Stimulated activated CD4-positive, alpha-beta T cell treated with anti-CD3 and anti-CD28 coated beads, Interleukin-1b, Interleukin-23, amount 100 ng/mL, for 1 hour (primary cell): ENCODE measurements around the gene CASTOR1.

ENCODE experiments used
- DNase-seq, 2 donors: peaks; one replicate each; pipeline ENCODE4 v3.0.0-alpha.2; 2020; ENCODE audit warnings: low read depth in 2 of 2

The CASTOR1 gene

DNA sequence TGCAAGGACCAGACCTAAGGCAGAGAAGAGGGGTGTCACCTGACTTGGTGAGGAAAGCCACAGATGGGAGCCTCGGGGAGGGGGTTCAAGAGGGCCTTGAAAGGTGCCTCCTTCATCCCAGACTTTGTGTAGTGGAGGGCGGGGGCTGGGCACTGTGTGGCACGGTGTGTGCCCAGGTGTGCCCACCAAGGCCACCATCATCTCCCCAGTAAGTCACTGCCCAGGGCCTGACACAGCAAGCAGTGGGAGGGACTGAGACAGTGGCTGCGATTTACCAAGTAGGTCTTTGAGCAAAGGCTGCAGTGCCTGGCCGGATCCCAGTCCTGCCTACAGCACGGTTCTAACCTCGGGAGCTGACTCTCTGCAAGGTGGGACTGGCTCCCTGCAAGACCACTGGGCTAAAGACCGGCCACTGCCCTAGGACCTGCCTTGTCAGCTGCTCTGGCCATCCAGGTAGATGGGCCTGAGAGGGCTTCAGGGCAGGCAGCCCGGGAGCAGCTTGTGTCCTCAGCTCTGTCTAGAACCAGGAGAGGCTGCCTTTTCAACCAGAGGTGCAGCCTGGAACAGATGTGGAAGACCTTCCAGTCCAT lies 24.1 kb downstream of the CASTOR1 start:
- DNase-seq = no peak

DNA sequence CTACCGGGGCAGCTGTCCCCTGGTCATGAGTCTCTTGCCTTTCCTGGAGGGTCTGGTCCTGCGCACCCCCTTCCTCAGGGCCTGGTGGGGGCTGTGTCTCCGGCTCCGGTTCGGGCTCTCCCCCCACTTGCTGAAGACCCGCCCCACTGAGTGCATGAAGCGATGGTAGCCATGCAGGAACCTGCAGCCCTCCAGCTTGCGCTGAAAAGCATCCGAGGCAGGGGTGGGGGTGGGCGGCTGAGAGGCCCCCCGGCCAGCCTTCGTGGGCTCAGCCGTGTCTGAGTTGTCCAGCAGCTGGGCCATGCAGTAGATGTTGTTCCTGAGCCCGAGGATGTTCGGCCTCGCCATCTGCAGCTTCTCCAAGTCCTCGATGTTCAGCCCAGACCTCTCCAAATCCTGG lies 25.4 kb downstream of the CASTOR1 start:
- no peak for DNase-seq

DNA sequence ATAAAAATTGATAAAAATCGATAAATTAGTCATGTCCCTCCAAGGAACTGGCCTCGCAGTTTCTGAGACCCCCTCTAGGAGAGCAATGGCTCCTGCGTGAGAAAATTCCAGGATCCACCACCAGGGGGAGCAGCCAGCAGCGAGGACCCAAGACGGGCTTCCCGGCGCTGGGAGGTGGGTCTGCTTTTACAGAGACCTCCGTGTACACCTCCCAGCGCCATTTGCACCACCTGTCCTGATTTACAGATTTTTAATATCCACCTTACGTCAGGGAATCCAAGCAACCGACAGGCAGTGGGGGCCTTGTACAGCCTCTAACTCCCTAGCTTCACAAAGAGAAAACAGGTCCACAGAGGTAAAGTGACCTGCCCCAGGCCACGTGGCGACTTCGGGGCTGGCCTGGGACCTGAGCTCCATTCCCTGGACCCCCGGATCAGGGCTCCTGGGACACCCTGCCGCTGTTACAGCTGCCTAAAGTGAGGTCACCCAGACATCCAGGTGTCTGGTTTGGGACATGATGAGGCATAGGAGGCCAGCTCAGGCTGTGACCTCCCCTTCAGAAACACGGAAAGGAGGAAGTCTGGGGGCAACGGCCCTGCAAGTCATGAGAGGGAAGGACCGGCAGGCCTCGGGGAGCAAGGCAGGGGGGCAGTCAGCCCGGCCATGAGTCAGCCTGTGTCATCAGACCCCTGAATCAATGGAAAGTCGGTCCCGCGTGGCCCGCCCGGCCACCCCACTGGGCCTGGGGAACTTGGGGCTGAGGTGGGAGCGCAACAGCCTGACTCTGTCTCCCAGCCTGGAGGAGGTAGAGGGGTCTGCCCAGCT lies 26.2 kb downstream of the CASTOR1 start:
- DNase-seq = peak; percentile 56 to 82

DNA sequence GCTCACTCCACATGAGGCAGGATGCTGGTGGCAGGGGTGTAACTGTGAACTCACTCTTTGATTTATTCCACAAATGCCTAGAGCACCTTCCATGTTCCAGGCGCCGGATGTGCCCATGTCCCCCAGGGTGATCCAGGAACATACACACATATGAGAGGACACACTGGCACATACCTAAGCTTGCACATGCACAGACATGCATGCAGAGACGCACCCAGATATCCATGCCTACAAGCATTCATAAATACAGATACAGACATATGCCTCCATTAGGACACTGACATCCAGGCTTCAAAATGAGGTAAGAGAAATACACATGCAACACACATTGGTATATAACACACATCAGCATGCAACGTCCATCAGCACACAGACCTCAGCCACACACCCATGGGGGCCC lies 27.2 kb downstream of the CASTOR1 start:
- DNase-seq = no peak

DNA sequence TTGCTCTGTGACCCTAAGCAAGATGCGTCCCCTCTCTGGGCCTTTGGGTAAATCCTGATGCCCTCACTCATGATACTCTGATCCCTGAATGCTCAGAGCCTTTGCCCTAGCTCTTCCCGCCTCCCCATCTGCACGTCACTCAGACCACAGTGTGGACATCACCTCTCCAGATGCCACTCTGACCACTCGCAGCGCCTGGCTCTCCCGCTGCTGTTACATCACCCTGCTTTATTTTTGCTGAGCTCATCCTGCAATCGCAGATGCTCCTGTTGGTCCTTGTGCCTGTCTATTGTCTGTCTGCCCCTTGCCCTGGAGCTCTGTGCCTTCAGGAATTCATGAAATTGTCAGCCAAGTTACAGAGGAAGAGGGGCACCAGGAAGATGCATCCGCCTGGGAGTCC lies 28.2 kb downstream of the CASTOR1 start:
- no peak for DNase-seq

DNA sequence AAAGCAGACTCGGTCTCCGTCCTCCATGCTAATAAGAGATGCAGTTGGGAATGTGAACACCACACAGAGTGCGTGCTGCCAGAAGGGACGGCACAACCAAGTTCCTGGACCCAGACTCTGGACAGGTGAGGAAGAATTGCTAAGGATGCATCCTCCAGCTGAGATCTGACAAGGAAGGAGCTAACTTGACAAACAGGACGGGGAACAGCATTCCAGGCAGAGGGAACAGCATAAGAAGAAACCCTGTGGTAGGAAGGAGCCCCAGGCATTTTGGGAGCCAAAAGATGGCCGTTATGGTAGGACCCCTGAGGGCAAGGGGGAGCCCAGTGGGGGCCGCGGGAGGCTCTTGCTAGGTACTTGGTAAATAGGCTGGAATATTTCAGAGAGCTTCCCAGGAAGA lies 28.6 kb downstream of the CASTOR1 start:
- DNase-seq = no peak

DNA sequence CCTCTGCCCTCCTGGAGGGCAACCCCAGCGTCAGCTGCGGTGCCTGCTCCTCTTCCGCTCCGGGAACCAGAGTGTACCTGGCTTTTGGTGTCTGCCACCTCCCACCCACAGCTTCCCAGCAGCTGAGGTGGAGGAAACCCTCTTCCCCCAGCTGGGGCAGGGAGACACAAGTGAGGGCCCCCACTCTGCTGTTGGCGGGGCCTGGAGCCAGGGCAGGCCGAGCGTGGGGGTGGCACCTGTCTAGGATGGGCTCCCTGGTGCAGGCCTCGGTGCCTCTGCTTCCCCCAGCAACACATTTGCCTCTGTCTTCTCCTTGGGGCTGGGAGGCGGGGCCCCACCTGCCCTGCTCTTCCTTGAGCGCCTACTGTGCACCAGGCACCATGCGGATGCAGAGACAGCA lies 29.0 kb downstream of the CASTOR1 start:
- no peak for DNase-seq

DNA sequence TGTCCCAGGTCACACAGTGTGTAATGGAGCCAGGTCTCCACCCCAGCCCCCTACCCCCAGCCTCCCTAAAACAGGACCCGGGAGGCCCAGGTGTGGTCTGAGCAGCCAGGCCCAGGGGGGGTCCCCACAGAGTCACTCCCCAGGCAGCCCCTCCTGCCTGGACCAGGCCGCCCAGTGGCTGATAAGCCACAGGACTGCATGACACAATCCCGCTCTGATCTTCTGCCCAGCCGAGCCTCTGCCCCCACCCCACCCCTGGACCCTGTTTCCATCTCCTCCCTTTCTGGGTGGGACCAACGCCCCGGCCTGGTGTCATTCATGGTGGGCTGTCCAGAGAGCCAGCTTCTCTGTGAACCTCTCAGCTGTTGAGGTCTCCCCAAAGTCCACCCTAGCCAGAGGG lies 35.0 kb downstream of the CASTOR1 start:
- no peak for DNase-seq

DNA sequence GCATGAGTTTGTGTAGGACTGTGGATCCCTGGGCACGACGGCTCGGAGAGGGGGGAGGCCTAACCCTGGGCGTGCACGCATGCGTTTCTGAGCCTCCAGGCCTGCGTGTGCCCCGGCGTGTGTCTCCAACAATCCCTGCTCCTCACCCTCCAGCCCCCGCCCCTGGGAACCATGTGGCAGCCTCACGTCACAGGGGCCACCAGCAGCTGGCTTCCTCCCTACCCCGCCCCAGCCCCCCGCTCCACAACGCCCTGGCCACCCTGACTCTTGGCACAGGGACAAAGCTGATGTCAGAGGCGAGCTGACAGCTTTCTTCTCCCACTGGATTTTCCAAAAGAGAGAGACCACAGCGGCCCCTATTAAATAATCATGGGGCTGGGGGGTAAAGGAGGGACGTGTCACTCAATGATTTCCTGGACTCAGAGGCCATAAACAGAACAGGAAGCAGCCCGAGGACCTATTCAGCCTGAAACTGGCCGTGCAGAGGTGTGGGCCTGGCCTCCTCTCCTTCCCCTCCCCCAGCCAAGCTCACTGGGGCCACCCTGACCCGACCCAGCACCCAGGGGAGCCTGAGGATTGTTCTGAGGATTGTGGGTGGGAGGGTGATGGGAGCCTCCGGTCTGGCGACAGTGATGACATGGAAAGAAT lies 36.0 kb downstream of the CASTOR1 start:
- DNase-seq = no peak

DNA sequence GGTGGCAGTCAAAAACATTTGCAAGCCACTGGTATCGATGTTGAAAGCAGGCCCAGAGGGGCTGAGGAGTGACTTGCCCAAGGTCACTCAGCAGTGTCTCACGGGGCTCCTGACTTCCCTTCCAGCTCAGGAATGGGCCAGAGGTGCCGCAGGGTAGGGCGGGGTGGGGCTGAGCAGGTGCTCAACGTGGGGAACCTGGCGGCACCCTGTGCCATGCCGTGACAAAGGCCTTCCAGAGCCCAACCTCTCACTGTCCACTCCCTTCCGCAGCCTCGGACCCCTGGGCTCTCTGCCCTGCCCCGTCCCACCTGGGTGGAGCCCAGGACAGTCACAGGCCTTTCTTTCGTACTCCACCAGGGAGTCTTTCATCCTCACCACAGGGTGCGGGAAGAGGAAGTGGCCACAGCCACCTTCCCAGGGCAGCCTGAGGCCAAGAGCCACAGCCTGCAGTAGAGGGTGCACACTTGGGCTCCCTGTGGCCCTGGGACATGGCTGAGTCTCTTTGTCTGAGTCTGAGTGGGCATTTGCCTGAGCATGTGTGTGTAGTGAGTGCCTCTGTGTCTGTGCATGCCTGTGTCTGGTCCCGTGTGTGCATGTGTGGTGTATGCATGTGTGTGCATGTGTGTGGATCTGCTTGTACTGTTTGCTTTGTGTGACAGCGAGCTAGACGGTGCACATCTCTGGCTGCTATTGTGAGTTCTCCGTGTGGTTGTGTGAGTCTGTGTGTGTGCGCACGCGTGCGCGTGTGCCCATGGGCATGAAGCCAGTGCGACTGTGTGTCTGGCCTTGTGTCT lies 36.7 kb downstream of the CASTOR1 start:
- no peak for DNase-seq

DNA sequence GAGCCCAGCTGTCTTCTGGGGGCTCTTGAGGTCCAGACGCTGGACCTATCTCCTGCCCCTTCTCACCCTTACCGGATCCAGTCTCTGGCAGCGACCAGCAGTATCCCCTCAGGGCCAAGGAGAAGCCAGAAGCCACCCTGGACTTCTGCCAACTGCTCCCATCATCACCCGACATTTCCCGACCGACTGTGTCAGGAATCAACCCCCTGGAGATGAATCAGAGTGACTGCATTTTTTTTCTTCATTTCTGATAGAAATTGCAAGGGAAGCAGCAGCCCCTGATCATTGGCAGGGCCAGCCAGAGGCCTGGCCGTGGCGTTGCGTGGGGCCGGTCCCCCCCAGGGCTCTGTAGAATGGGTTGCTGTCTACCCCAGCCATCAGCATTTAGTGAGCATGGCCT lies 37.6 kb downstream of the CASTOR1 start:
- no peak for DNase-seq

DNA sequence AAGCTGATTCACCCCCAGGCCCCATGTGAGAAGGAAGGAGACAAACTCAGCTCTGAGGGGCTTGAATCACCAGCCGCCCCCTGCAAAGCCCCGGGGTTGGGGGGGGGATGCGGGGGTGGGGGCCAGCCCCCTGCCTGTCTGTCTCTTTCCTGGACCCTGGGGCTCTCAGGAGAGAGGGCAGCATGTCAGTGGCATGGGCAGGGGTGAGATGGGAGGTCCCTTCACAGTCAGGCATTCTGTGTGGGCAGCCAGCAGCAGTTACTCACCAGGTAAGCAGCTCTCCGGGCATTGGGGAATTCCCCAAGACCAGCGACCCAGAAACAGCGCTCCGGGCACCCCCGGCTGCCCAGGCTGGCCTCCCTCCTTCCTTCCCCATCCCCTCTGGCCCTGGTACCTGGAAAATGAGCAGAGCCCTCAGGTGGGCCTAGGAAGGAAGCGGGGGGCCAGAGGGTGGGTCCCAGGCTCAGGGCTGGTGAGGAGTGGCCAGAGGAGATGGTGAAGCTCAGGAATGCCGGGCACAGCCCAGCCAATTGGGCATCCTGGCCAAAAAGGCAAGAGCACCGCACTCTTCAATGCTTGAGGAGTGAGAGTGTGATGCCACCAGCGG lies 38.5 kb downstream of the CASTOR1 start:
- no peak for DNase-seq

DNA sequence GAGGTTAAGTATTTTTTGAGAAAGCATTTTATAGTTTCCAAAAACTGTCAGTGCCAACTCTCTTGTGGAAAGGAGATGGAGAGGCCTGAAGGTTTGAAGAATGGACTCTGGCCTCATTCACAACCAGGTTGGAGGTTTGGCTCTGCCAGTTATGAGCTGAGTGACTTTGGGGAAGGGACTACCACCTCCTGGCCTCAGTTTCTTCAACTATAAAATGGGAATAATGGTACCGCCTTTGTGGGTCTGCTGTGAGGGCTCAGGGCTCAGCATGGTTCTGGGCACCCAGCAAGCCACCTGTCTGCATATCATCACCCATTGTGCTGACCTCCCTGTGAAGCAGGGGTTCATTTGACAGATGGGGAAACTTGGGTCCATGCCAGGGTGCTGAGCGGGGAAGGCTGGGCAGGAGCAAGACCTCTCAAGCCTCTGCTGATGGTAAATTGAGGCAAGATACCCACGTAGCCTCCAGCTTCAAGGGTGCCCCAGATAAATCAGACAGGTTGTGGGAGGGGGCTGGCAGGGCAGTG lies 39.2 kb downstream of the CASTOR1 start:
- DNase-seq = no peak

DNA sequence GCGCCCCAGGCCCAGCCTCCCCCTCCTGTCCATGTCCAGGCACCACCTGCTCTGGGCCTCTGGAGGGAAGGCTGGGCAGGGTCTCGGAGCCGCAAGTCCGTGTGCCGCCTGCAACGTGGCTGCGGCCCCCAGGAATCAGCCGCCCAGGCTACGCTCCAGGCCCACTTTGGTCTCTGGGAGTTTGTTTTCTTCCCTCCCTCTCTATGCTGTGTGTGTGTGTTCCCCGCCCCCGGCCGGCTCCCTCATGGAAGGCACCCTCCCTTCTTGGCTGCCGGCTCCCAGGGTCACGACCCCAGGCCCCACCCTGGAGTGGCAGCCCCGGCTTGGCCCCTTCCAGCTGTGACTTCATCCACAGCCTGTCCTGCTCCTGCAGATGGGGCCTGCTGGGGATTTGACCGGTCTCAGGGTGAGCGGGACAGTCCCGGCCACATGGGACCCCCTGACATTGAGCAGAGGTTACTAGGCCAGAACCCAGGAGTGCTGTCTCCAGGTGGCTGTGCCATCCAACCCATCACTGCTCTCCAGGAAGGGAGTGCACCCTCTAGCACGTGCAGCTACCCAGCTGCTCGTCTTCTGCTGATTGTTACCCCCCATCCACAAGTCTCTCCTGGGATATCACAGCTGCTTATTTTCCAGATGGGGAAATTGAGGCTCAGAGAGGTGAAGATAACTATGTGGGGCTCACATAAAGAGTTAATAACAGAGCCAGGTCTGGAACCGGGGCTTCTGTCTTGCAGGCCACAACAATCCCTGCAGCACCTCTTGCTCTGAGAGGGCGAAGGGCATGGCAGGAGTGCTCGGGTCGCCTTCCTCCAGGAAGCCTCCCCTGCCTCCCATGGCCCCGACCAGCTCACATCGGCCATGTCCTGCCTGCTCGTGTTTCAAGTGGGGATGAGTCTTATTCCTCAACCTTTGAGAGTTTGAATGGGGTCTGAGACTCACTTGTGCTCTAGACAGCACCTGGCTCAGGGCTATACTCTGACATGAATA lies 40.0 kb downstream of the CASTOR1 start:
- no peak for DNase-seq

DNA sequence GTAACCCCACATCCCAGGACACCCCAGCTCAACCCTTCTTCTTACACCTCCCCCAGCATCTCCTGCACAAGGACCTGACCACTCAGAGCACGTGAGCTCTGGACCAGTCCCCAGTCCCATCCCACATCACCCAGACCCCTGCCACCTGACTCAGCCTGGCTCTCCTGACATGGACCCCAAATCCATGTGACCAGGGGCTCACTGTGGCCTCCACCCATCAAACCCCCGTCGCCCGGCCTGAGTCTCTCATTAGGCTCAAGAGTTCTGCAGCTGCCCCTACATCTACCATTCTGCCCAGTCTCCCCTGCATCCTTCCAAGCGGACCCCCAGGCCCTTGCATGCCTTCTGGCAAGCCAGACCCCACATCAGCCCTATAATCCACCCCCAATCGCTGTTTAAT lies 40.8 kb downstream of the CASTOR1 start:
- DNase-seq = no peak

DNA sequence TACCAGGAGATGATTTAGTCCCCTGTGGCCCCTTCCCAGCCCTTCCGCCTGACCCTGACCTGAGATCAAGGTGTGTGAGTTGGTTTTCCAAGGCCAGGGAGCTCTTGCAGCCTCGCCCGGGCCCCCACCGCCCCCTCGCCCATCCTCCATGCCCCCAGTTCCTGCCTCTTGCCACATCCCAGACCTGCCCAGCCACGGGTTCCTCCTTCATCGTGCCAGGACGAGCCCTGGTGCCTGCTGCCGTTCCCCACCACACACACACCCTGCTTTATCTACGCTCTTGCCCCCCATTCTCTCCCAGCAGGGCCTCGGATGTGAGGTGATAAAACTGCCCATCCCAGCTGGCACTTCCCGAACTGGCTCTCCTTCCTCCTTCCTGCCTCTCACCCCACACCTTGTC lies 41.3 kb downstream of the CASTOR1 start:
- no peak for DNase-seq

DNA sequence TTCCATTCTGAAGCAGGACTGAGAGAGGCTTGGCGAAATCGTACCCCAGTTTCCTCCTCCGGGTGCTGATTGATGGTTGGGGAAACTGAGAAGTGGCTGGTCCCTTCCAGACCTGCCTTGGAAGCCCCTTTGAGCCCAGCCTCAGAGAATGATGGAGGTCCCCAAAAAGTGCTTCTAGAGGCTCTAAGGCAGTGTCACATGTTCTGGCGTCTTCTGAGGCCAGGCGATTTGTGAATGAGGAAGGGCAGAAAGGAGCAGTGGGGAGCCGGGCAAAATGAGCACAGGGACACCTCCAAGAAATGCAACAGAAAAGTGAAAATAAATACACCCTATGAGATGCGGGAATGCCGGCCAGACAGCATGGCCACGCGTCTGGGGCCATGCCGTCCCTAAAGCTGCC lies 41.7 kb downstream of the CASTOR1 start:
- no peak for DNase-seq

DNA sequence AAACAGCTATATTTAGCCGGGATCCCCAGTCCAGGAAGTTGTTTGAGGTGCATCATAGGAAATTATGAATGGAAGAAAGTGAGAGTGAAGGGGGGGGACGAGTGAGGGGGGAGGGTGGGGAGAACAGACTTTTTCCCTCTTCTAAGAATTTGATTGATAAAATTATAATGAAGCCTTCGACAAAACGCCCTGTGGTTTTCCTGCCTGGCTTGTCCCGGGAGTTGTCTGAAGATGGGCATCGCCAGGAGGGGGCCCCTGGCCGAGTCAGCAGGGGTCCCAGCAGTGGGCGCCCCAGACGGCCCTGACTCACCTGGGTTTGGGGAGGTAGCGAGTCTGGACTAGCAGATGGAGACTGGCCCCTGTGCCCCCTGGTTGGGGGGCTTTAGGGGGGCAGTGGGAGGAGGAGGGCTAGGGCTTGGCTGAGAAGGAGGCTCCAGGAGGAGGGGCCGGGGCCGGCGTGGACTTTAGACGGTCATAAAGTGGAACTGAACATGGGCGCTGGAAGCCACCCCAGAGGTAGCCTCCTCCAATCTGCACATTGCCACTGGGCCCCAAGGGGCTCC lies 42.4 kb downstream of the CASTOR1 start:
- DNase-seq = no peak

DNA sequence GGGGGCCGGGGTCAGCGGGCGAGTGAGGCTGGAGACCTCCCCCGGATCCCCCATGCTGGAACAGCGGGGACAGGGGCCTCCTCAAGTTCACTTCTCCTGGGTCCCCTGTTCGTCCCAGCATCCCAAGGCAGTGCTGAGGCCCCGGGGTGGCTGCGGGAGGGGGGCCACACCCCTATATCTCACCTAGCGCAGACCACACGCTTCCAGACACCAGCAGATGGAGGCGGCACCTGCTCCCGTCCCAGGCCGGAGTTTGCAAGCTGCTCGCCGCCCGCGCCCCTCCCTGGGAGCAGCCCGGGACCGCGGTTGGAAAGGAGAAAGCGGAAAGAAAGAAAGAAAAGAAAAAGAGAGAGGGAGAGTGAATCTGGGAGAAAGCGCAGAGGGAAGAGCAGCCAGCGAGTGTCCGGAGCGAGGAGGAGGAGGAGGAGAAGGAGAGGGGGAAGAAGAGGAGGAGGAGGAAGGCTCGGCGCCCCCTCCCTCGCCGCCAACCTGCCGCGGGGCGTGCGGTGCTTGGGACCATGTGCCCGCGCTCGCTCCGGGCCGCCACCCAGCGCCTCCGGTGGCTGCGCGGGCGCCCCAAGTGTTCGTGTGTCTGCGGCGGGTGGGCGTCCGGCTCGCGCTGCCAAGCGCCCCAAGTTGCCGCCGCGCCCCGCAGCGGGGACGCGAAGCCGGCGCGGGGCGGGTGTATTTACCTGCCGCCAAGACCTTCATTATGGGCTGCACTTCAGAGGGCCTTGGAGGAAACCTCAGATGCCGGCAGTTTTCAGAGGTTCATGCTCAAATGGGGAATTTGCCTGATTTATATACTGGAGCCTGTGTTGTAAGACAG lies 43.1 kb downstream of the CASTOR1 start, which contains the start of gene LIF:
Gene LIF (minus strand): TSS at position 775 of the 829 bp plus-strand sequence. CDS start 64 bp downstream, at position 711.
- DNase-seq = no peak
